Upper lobe of right lung (tissue), 1 donor: ENCODE measurements around the gene GRID2. TPM values are rescaled to one million over a fixed set of nuclear protein-coding genes. Genes with fewer than 3 reads are reported as not detected.

Experiments used
- ATAC-seq: fragments of 200-7000 bp; cut with Tn5 transposase; one replicate; pipeline ENCODE4 v1.9.1; 2020; ENCODE audit warnings: mild to moderate bottlenecking, moderate library complexity
- DNase-seq: peaks from one replicate; pipeline ENCODE4 v3.0.0-alpha.2; 2020
- H3K27ac ChIP-seq: fragments of 200-600 bp; one replicate; pipeline ENCODE4 v1.8.0; 2022
- H3K27me3 ChIP-seq: fragments of 200-600 bp; one replicate; pipeline ENCODE4 v1.8.0; 2022; ENCODE audit warnings: mild to moderate bottlenecking
- H3K36me3 ChIP-seq: fragments of 200-600 bp; one replicate; pipeline ENCODE4 v1.8.0; 2022
- H3K4me1 ChIP-seq: fragments of 200-600 bp; one replicate; pipeline ENCODE4 v1.8.0; 2022
- H3K4me3 ChIP-seq: fragments of 200-600 bp; one replicate; pipeline ENCODE4 v1.8.0; 2022; ENCODE audit warnings: mild to moderate bottlenecking
- H3K9me3 ChIP-seq: fragments of 200-600 bp; one replicate; pipeline ENCODE4 v1.8.0; 2022
- CTCF ChIP-seq: fragments of 200-600 bp; IDR thresholded peaks from one replicate; pipeline ENCODE4 v1.8.0; 2022; ENCODE audit warnings: antibody characterized with exemption
- intact Hi-C: fragments of 100-400 bp; cut with DNase I; formaldehyde crosslinking; loops from one replicate; pipeline ENCODE4 v1.11.0; 2022
- total RNA-seq: library from RNA; stranded (reverse); fragmentation: NEBNext Ultra II Directional; extraction: Animal tissue kit (Norgen Biotek cat#: 25700); gene quantifications from one replicate; pipeline ENCODE4 v1.2.1, GENCODE V29; 2021
- donor health status: DM: no; HTN: yes; CAD: no; lungs with severe emphysema.

Gene GRID2
- total RNA-seq, 1 donor from 2014 or later, result not detected

DNA sequence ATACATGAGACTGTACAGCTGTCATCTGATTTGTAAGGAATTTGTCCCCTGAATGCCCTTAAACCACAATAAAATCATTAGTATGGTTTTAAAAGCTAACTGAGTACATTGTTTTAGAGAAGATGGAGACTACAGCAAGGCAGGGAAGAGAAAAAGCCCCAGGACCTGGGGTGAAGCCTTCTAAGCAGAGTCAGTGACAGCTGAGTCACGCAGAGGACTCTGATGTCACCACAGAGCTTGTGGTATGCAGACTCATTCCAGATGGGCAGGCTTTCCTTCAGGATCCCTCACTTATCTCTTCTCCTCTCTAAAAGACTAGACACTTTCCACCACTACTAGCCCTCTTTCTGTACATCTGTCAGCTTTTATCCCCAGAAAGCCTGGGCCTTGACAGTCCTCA lies 1427.7 kb downstream of the GRID2 start:
- no peaks in the 10 kb centered on the region for H3K36me3 ChIP-seq
- DNase-seq (no peak), ATAC-seq (peak; percentile 58)
- intact Hi-C loops, result no loop called here
- H3K27ac ChIP-seq, result no peak overlapping the region
- no peaks in the 10 kb centered on the region for H3K4me1 ChIP-seq
- H3K9me3 ChIP-seq, result no peaks in the 10 kb centered on the region
- no peaks in the 10 kb centered on the region for H3K27me3 ChIP-seq
- H3K4me3 ChIP-seq, result no peak overlapping the region
- TF ChIP-seq CTCF, result no peak

DNA sequence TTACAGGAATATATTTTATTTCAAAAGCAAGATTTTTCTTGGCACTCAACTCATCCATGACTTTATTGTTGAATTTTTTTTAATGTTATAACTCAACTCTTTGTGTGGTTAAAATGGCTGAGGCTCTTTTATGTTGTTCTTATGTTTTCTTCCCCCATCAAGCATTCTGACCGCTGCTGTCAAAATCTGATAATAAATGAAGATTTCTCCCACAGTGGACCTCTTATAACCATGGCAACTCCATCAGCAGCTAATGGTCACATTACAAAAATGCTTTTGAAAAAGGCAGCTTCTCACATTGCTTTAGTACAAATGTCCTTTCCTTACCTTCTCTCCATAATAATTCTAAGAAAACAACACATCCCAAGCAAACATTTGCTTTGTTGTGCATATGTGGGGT lies 1428.7 kb downstream of the GRID2 start:
- no peak overlapping the region for H3K4me3 ChIP-seq
- no peak for TF ChIP-seq CTCF
- H3K4me1 ChIP-seq, result no peaks in the 10 kb centered on the region
- intact Hi-C loops, result no loop called here
- DNase-seq, result no peak
- no peak overlapping the region for H3K27ac ChIP-seq
- ATAC-seq, result no peak
- H3K9me3 ChIP-seq, result no peaks in the 10 kb centered on the region
- no peaks in the 10 kb centered on the region for H3K36me3 ChIP-seq
- H3K27me3 ChIP-seq, result no peaks in the 10 kb centered on the region

- ATAC-seq, result no peak
These were observed 1437.1 kb downstream of the GRID2 start for GRCh38 chr4:93740890-93741289.

GRCh38 chr4:93743022-93743421 lies 1439.3 kb downstream of the GRID2 start:
- TF ChIP-seq CTCF, result no peak
- intact Hi-C loops, result no loop called here
- Histone ChIP-seq H3K9me3 (no peaks in the 10 kb centered on the region), H3K27me3 (no peaks in the 10 kb centered on the region), H3K4me3 (no peak overlapping the region), H3K4me1 (peaks cover 6% of the 10 kb centered on the region), H3K27ac (no peak overlapping the region), H3K36me3 (no peaks in the 10 kb centered on the region)
- DNase-seq, result no peak
- peak; percentile 34 for ATAC-seq

More at GRCh38 chr4:93740890-93741289, 1437.1 kb downstream of the GRID2 start:
- TF ChIP-seq CTCF, result no peak
- H3K4me3 ChIP-seq, result no peak overlapping the region
- no peaks in the 10 kb centered on the region for H3K9me3 ChIP-seq
- peaks cover 6% of the 10 kb centered on the region for H3K4me1 ChIP-seq
- intact Hi-C loops, result no loop called here
- H3K36me3 ChIP-seq, result no peaks in the 10 kb centered on the region
- no peak for DNase-seq
- H3K27ac ChIP-seq, result no peak overlapping the region
- no peaks in the 10 kb centered on the region for H3K27me3 ChIP-seq

DNA sequence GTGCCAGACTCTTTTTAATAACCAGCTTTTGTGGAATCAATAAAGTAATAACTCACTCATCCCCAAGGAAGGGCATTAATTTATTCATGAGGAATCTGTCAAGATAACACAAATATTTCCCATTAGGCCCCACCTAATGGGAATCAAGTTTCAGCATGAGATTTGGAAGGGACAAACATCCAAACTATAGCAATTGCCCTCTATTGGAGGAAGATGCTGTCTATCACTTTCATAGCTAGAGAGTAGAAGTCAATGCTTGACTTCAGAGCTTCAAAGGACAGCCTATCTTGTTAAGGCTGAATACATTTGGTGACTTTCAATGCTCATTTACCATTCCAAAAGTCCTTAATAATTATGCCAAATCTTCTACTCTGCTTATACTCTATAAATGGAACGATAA lies 1439.9 kb downstream of the GRID2 start:
- peaks cover 6% of the 10 kb centered on the region for H3K4me1 ChIP-seq
- no peaks in the 10 kb centered on the region for H3K27me3 ChIP-seq
- H3K36me3 ChIP-seq, result no peaks in the 10 kb centered on the region
- intact Hi-C loops, result no loop called here
- H3K4me3 ChIP-seq, result no peak overlapping the region
- DNase-seq (no peak), ATAC-seq (no peak)
- no peak overlapping the region for H3K27ac ChIP-seq
- TF ChIP-seq CTCF, result no peak
- no peaks in the 10 kb centered on the region for H3K9me3 ChIP-seq

DNA sequence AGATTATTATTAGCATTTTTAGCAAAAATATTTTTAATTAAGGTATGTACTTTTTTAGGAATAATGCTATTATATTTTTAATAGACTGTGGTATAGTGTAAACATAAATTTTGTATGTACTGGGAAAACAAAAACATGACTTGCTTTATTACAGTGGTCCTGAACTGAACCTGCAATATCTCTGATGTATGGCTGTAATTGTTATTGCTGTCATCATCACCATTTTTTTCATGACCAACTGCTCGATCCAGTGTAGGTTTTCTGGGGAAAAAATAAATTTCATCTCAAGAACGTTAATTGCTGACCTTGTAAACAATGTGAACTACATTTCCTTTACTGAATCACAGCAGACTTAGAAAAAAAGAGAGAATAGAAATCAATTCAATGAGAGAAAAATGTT lies 1441.2 kb downstream of the GRID2 start:
- Histone ChIP-seq H3K27ac (no peak overlapping the region), H3K36me3 (no peaks in the 10 kb centered on the region), H3K9me3 (no peaks in the 10 kb centered on the region), H3K4me1 (peaks cover 6% of the 10 kb centered on the region), H3K27me3 (no peaks in the 10 kb centered on the region), H3K4me3 (no peak overlapping the region)
- no peak for ATAC-seq
- no peak for DNase-seq
- no peak for TF ChIP-seq CTCF
- intact Hi-C loops, result no loop called here
